ENCODE measurements around the gene SH3RF3.

- TF ChIP-seq CTCF (IDR thresholded peaks at IDR 0.05; ENCODE audit: insufficient read depth, low read depth, low read length): peak; percentile 98
- no peak for TF ChIP-seq EZH2 (IDR thresholded peaks at IDR 0.05; ENCODE audit: insufficient read depth, low read length)
Measured at GRCh38 chr2:109545828-109546713, 417.1 kb downstream of the SH3RF3 start.
